HepG2 (cell line): ENCODE data around the gene FITM1. TPM values are rescaled to one million over a fixed set of nuclear protein-coding genes. Genes with fewer than 3 reads are reported as not detected.

Experiments used
- ELF3 ChIP-seq: IDR thresholded peaks from 2 replicates; pipeline ENCODE4 v1.6.1; 2016; ENCODE audit warnings: missing genetic modification reagents, missing compliant biosample characterization
- HNRNPUL1 ChIP-seq: fragments of 200-400 bp; formaldehyde crosslinking; IDR thresholded peaks from 2 replicates; pipeline ENCODE4 v1.6.1; 2017; ENCODE audit warnings: low read depth, mild to moderate bottlenecking, low read length, moderate library complexity
- KDM2A ChIP-seq: sonication (generic); formaldehyde crosslinking; IDR thresholded peaks from 2 replicates; pipeline ENCODE4 v1.4.0; 2020; ENCODE audit warnings: low read depth, missing genetic modification reagents, borderline replicate concordance
- KDM6A ChIP-seq: IDR thresholded peaks from 2 replicates; pipeline ENCODE4 v1.6.1; 2016; ENCODE audit warnings: low read depth
- NCOR1 ChIP-seq: fragments of 200-600 bp; sonication (generic); IDR thresholded peaks from 2 replicates; pipeline ENCODE4 v1.7.0; 2017; ENCODE audit warnings: antibody characterized with exemption, low read length, borderline replicate concordance
- SKIL ChIP-seq: sonication (generic); formaldehyde crosslinking; IDR thresholded peaks from 2 replicates; pipeline ENCODE4 v1.8.0; 2022; ENCODE audit warnings: missing genetic modification reagents, mild to moderate bottlenecking, moderate library complexity, borderline replicate concordance
- SMARCC2 ChIP-seq: fragments of 450-650 bp; IDR thresholded peaks from 2 replicates; pipeline ENCODE4 v1.6.1; 2017; ENCODE audit warnings: antibody characterized with exemption, mild to moderate bottlenecking
- TAF1 ChIP-seq: sonication (generic); formaldehyde crosslinking; IDR thresholded peaks from 2 replicates; pipeline ENCODE4 v1.4.0; 2020; ENCODE audit warnings: missing genetic modification reagents
- ZBTB4 ChIP-seq: sonication (generic); formaldehyde crosslinking; IDR thresholded peaks from 2 replicates; pipeline ENCODE4 v1.4.0; 2020; ENCODE audit warnings: missing genetic modification reagents, mild to moderate bottlenecking, borderline replicate concordance
- ZNF224 ChIP-seq: sonication (generic); formaldehyde crosslinking; IDR thresholded peaks from 2 replicates; pipeline ENCODE4 v1.5.0; 2020; ENCODE audit warnings: mild to moderate bottlenecking, missing genetic modification reagents
- ZNF230 ChIP-seq: sonication (generic); formaldehyde crosslinking; IDR thresholded peaks from 2 replicates; pipeline ENCODE4 v1.4.0; 2020; ENCODE audit warnings: mild to moderate bottlenecking, missing genetic modification reagents
- ZNF414 ChIP-seq: sonication (generic); formaldehyde crosslinking; IDR thresholded peaks from 2 replicates; pipeline ENCODE4 v1.5.0; 2020; ENCODE audit warnings: missing genetic modification reagents
- ZNF512B ChIP-seq: sonication (generic); formaldehyde crosslinking; IDR thresholded peaks from 2 replicates; pipeline ENCODE4 v1.5.1; 2020; ENCODE audit warnings: missing genetic modification reagents, mild to moderate bottlenecking, borderline replicate concordance
- ZNF557 ChIP-seq: sonication (generic); formaldehyde crosslinking; IDR thresholded peaks from 2 replicates; pipeline ENCODE4 v1.4.0; 2020; ENCODE audit warnings: missing genetic modification reagents
- ZNF597 ChIP-seq: sonication (generic); formaldehyde crosslinking; IDR thresholded peaks from 2 replicates; pipeline ENCODE4 v1.5.0; 2020; ENCODE audit warnings: missing genetic modification reagents
- polyA plus RNA-seq, 8 experiments: library from polyadenylated mRNA; depleted of rRNA in 3 of 8; stranded (reverse) in 7 of 8; unstranded in 1 of 8; fragments of >200 nt; fragmentation: Illumina TruSeq in 4 of 8; extraction: Trizol in 4 of 8; gene quantifications; 2 replicates each; pipeline versions ENCODE4 v1.2.1 to v1.2.3, GENCODE V29; 2011 to 2016; ENCODE audit warnings: low read depth in 4 of 8, missing spikeins in 1 of 8, mixed read lengths in 1 of 8; ENCODE audit not compliant: insufficient read depth in 1 of 8
- total RNA-seq, 5 experiments: library from RNA; depleted of rRNA; stranded (reverse); fragments of >200 nt; fragmentation: Illumina TruSeq; extraction: Trizol; gene quantifications; 2 replicates each; pipeline ENCODE4 v1.2.3, GENCODE V29; 2016; ENCODE audit warnings: low read depth in 1 of 5

FITM1 gene
- total and polyA plus RNA-seq, 2 of the 13 experiments (the other 11 are each of a cell fraction or from before 2014, with no cell fraction given): 2.7 to 5.8 TPM

- TF ChIP-seq ELF3 (CRISPR knock-in tag): peak; percentile 99
- TF ChIP-seq ZNF224 (CRISPR knock-in tag): peak; percentile 94
- 0 out of 2 replicates have a peak, but pooled peaks have one; percentile 6 for TF ChIP-seq ZNF597 (CRISPR knock-in tag)
- TF ChIP-seq KDM2A (CRISPR knock-in tag): peak; percentile 99
- peak; percentile 81 for TF ChIP-seq TAF1 (CRISPR knock-in tag)
- peak; percentile 87 for TF ChIP-seq ZNF414 (CRISPR knock-in tag)
- no peak for TF ChIP-seq HNRNPUL1
- 0 out of 2 replicates have a peak, but pooled peaks have one; percentile 82 for TF ChIP-seq SKIL (CRISPR knock-in tag)
- peak; percentile 94 for TF ChIP-seq ZNF557
- no peak; the same call in 1 of the 2 replicates for TF ChIP-seq ZNF512B
- TF ChIP-seq ZNF230 (CRISPR knock-in tag): peak; percentile 89; the same call in 1 of the 2 replicates
- TF ChIP-seq ZBTB4 (CRISPR knock-in tag): peak; percentile 98; the same call in 1 of the 2 replicates
- peak; percentile 81 for TF ChIP-seq KDM6A
- no peak; the same call in 1 of the 2 replicates for TF ChIP-seq NCOR1
- no peak for TF ChIP-seq SMARCC2
Observed at GRCh38 chr14:24160850-24161804, 30.7 kb downstream of the FITM1 start, which contains the start of gene IRF9 (continued).
